Ovary (tissue), 3 donors: ENCODE results near the gene LYPD6.
"Not testable (repeated sequence)": the region's sequence is repeated elsewhere in the genome, so short reads cannot be mapped to it uniquely, and the experiment has no call there.

Experiments used
- POLR2A ChIP-seq: fragments of 450-650 bp; IDR thresholded peaks from one replicate; pipeline ENCODE4 v1.6.1; 2017; ENCODE audit warnings: antibody characterized with exemption, mild to moderate bottlenecking, moderate library complexity
- TF ChIP-seq, protein P1 (sequence below), 3 donors: fragments of 450-650 bp in 2 of 3; fragments of 200-600 bp in 1 of 3; IDR thresholded peaks; one replicate each; pipeline versions ENCODE4 v1.5.1 to v1.8.0; 2016 to 2022; ENCODE audit warnings: antibody characterized with exemption in 3 of 3, mild to moderate bottlenecking in 1 of 3
- donor health status: DM: no; HTN: no; CAD: no.

DNA sequence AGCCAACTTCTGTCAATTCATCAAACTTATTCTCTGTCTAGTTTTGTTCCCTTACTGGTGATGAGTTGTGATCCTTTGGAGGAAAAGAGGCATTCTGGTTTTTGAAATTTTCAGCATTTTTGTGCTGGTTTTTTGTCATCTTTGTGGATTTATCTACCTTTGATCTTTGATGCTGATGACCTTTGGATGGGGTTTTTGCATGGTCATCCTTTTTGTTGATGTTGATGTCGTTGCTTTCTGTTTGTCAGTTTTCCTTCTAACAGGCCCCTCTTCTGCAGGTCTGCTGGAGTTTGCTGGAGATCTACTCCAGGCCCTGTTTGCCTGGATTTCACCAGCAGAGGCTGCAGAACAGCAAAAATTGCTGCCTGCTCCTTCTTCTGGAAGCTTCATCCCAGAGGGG, 168.8 kb downstream of the LYPD6 start:
- not testable (repeated sequence) for TF ChIP-seq POLR2A
- TF ChIP-seq, protein P1, sequence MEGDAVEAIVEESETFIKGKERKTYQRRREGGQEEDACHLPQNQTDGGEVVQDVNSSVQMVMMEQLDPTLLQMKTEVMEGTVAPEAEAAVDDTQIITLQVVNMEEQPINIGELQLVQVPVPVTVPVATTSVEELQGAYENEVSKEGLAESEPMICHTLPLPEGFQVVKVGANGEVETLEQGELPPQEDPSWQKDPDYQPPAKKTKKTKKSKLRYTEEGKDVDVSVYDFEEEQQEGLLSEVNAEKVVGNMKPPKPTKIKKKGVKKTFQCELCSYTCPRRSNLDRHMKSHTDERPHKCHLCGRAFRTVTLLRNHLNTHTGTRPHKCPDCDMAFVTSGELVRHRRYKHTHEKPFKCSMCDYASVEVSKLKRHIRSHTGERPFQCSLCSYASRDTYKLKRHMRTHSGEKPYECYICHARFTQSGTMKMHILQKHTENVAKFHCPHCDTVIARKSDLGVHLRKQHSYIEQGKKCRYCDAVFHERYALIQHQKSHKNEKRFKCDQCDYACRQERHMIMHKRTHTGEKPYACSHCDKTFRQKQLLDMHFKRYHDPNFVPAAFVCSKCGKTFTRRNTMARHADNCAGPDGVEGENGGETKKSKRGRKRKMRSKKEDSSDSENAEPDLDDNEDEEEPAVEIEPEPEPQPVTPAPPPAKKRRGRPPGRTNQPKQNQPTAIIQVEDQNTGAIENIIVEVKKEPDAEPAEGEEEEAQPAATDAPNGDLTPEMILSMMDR (IDR thresholded peaks at IDR 0.05) = not testable (repeated sequence)
